Measurements from ENCODE around the gene SAE1. TPM values are rescaled to one million over a fixed set of nuclear protein-coding genes. Genes with fewer than 3 reads are reported as not detected.

Gene SAE1
- total RNA-seq, 1 experiment from 2014 or later: 234 TPM

DNA sequence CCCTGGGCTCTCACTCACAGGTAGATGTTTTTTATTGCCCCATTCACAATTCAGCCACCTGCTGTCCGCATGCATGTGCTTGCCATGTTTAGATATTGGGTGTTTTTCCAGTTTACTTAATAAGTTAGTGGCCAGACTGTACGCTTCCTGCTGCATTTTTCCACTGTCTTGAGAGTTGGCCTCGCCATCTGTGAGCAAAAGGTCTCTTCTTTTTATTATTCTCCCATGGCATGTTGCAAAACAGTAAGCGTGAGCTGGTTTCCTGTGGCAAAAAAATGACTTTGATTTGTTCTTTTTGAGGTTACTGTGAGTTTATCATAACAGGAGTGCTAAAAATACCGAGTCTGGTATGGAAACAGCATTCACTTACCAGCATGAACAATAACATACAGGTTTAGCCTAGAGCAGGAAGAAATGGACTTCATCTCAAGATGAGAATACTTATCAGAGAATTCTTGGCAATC is 46.0 kb downstream of the SAE1 start:
- Histone ChIP-seq H3K4me2 (ENCODE audit: insufficient read depth, insufficient read length, low read length) (no peak overlapping the region), H2BK12ac (ENCODE audit: insufficient read length, low read depth, low read length) (no peak overlapping the region), H3K79me1 (ENCODE audit: insufficient read depth, low read depth, low read length, poor library complexity, severe bottlenecking) (peaks cover 10% of the 10 kb centered on the region), H3K9ac (ENCODE audit: extremely low read depth, insufficient read length, low read length) (no peak overlapping the region), H3K23ac (ENCODE audit: insufficient read length, low read depth, low read length) (no peak overlapping the region), H3K27me3 (ENCODE audit: insufficient read depth, low read length) (no peaks in the 10 kb centered on the region), H3T11ph (ENCODE audit: low read length) (no peak overlapping the region), H3K56ac (ENCODE audit: insufficient read length, low read depth, low read length) (no peak overlapping the region), H3K23me2 (ENCODE audit: insufficient read length, low read depth, low read length, poor library complexity, severe bottlenecking) (no peaks in the 10 kb centered on the region), H3K79me2 (ENCODE audit: insufficient read depth, low read length) (0 out of 2 replicates have a peak, but pooled peaks cover 2% of the 10 kb centered on the region), H4K20me1 (ENCODE audit: control insufficient read depth, insufficient read depth, insufficient read length) (no peaks in the 10 kb centered on the region), H3K18ac (ENCODE audit: insufficient read length, low read depth, low read length) (no peak overlapping the region), H2BK120ac (ENCODE audit: low read depth, low read length, poor library complexity, severe bottlenecking) (no peak overlapping the region), H2AK5ac (ENCODE audit: insufficient read length, low read length) (no peak overlapping the region), H4K8ac (replicated peaks; ENCODE audit: insufficient read length, low read depth, low read length) (no peak overlapping the region), H3K14ac (ENCODE audit: insufficient read depth, low read length) (no peak overlapping the region), H2AFZ (ENCODE audit: low read length) (no peak overlapping the region), H3K27ac (ENCODE audit: insufficient read length, low read depth, low read length) (no peak overlapping the region), H3K4me1 (ENCODE audit: insufficient read depth, low read length) (no peaks in the 10 kb centered on the region), H2BK5ac (ENCODE audit: insufficient read length, low read length) (no peak overlapping the region), H4K91ac (ENCODE audit: insufficient read length, low read depth, low read length) (no peak overlapping the region), H2BK15ac (ENCODE audit: low read depth, low read length) (no peak overlapping the region), H3K4ac (ENCODE audit: low read depth, low read length) (no peak overlapping the region), H4K5ac (ENCODE audit: insufficient read length, low read depth, low read length) (no peak overlapping the region), H3K9me3 (ENCODE audit: control insufficient read depth, low read depth, low read length) (no peaks in the 10 kb centered on the region), H2BK20ac (ENCODE audit: low read depth, low read length, poor library complexity, severe bottlenecking) (no peak overlapping the region)
- H3K27ac Mint-ChIP-seq: peak overlapping the region in 1 of 3 experiments; percentile 89; a peak in 2 of 7 replicates
- peaks cover 3 to 8% of the 10 kb centered on the region in 2 experiments; a peak in 1 of 4 replicates for H3K4me1 Mint-ChIP-seq
- H3K9me3 Mint-ChIP-seq: no peaks in the 10 kb centered on the region
- no peak for DNase-seq
- no peak overlapping the region for H3K4me3 Mint-ChIP-seq
- TF ChIP-seq, protein P1, sequence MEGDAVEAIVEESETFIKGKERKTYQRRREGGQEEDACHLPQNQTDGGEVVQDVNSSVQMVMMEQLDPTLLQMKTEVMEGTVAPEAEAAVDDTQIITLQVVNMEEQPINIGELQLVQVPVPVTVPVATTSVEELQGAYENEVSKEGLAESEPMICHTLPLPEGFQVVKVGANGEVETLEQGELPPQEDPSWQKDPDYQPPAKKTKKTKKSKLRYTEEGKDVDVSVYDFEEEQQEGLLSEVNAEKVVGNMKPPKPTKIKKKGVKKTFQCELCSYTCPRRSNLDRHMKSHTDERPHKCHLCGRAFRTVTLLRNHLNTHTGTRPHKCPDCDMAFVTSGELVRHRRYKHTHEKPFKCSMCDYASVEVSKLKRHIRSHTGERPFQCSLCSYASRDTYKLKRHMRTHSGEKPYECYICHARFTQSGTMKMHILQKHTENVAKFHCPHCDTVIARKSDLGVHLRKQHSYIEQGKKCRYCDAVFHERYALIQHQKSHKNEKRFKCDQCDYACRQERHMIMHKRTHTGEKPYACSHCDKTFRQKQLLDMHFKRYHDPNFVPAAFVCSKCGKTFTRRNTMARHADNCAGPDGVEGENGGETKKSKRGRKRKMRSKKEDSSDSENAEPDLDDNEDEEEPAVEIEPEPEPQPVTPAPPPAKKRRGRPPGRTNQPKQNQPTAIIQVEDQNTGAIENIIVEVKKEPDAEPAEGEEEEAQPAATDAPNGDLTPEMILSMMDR (conservative IDR thresholded peaks at IDR 0.05): no peak
- no CpG with 5 or more reads among the region's 5 CpGs for WGBS (ENCODE audit: extremely low coverage, insufficient read length, low lambda C conversion rate)
- no peaks in the 10 kb centered on the region for H3K27me3 Mint-ChIP-seq (ENCODE audit: low read depth)
- peaks cover 19 to 83% (median 71%) of the 10 kb centered on the region in 3 experiments; a peak in 6 of 7 replicates for H3K36me3 Mint-ChIP-seq (ENCODE audit: insufficient read depth in 1 of 3, low read depth in 3 of 3)

All from H9 (cell line).